Right ventricle myocardium superior (tissue), 1 donor: ENCODE measurements around the gene ETV7. TPM values are rescaled to one million over a fixed set of nuclear protein-coding genes. Genes with fewer than 3 reads are reported as not detected.

Experiments used
- ATAC-seq: fragments of 200-7000 bp; cut with Tn5 transposase; one replicate; pipeline ENCODE4 v1.9.1; 2020; ENCODE audit warnings: mild to moderate bottlenecking; ENCODE audit not compliant: poor library complexity
- DNase-seq: peaks from one replicate; pipeline ENCODE4 v3.0.0-alpha.2; 2020
- intact Hi-C: fragments of 100-400 bp; cut with DNase I; formaldehyde crosslinking; loops from one replicate; pipeline ENCODE4 v1.11.2; 2022
- total RNA-seq: library from RNA; stranded (reverse); fragmentation: NEBNext Ultra II Directional; extraction: Animal tissue kit (Norgen Biotek cat#: 25700); gene quantifications from one replicate; pipeline ENCODE4 v1.2.1, GENCODE V29; 2021
- donor health status: DM: no; HTN: yes; CAD: no; lungs with severe emphysema.

ETV7 gene
- total RNA-seq, 1 donor from 2014 or later, result not detected

GRCh38 chr6:36386495-36387439, 702 bp downstream of the ETV7 start:
- intact Hi-C loops, result no loop called here
- ATAC-seq, result peak; percentile 60
- no peak for DNase-seq

- intact Hi-C loops, result no loop called here
- DNase-seq, result no peak
- ATAC-seq, result no peak
Measured at GRCh38 chr6:36384095-36384494, 3.4 kb downstream of the ETV7 start.

- intact Hi-C loops, result no loop called here
- no peak for ATAC-seq
- DNase-seq, result no peak
Measured at GRCh38 chr6:36383606-36384005, 3.9 kb downstream of the ETV7 start.

- ATAC-seq (no peak), DNase-seq (no peak)
- intact Hi-C loops, result no loop called here
Measured at GRCh38 chr6:36382976-36383375, 4.5 kb downstream of the ETV7 start.

- DNase-seq, result no peak
- no peak for ATAC-seq
- intact Hi-C loops, result no loop called here
Measured at GRCh38 chr6:36381502-36382389, 5.7 kb downstream of the ETV7 start.

- DNase-seq, result no peak
- intact Hi-C loops, result no loop called here
Measured at GRCh38 chr6:36380166-36380565, 7.3 kb downstream of the ETV7 start.

GRCh38 chr6:36378936-36379335, 8.5 kb downstream of the ETV7 start:
- intact Hi-C loops, result no loop called here
- DNase-seq (no peak), ATAC-seq (no peak)

More at GRCh38 chr6:36380166-36380565, 7.3 kb downstream of the ETV7 start:
- no peak for ATAC-seq

GRCh38 chr6:36378243-36378920, 9.1 kb downstream of the ETV7 start:
- intact Hi-C loops, result no loop called here
- no peak for ATAC-seq
- DNase-seq, result no peak

- intact Hi-C loops, result no loop called here
- DNase-seq (no peak), ATAC-seq (no peak)
Measured at GRCh38 chr6:36377594-36377993, 9.9 kb downstream of the ETV7 start.

- intact Hi-C loops, result no loop called here
- ATAC-seq (no peak), DNase-seq (no peak)
Measured at GRCh38 chr6:36376742-36377141, 10.7 kb downstream of the ETV7 start.

GRCh38 chr6:36376183-36376582, 11.3 kb downstream of the ETV7 start:
- DNase-seq, result no peak
- intact Hi-C loops, result no loop called here

GRCh38 chr6:36375644-36376155, 11.8 kb downstream of the ETV7 start:
- ATAC-seq (no peak), DNase-seq (no peak)
- intact Hi-C loops, result no loop called here

More at GRCh38 chr6:36376183-36376582, 11.3 kb downstream of the ETV7 start:
- ATAC-seq, result no peak

GRCh38 chr6:36374972-36375371, 12.5 kb downstream of the ETV7 start:
- DNase-seq (no peak), ATAC-seq (no peak)
- intact Hi-C loops, result no loop called here

GRCh38 chr6:36374194-36374593, 13.3 kb downstream of the ETV7 start:
- DNase-seq (no peak), ATAC-seq (no peak)
- intact Hi-C loops, result no loop called here

- intact Hi-C loops, result no loop called here
- DNase-seq (no peak), ATAC-seq (no peak)
Measured at GRCh38 chr6:36373368-36374019, 14.0 kb downstream of the ETV7 start.

- no peak for ATAC-seq
- intact Hi-C loops, result no loop called here
- no peak for DNase-seq
Measured at GRCh38 chr6:36372088-36372487, 15.4 kb downstream of the ETV7 start.

GRCh38 chr6:36371211-36371610, 16.3 kb downstream of the ETV7 start:
- DNase-seq (no peak), ATAC-seq (no peak)
- intact Hi-C loops, result no loop called here

GRCh38 chr6:36370638-36371037, 16.8 kb downstream of the ETV7 start:
- no peak for ATAC-seq
- intact Hi-C loops, result no loop called here

More at GRCh38 chr6:36370638-36371037, 16.8 kb downstream of the ETV7 start:
- DNase-seq, result no peak
